Activated B cell treated with CpG ODN at 0.5 μM for 24 hours (primary cell): Measurements from ENCODE around the gene ADCY1. TPM values are rescaled to one million over a fixed set of nuclear protein-coding genes. Genes with fewer than 3 reads are reported as not detected.

Experiments
- ATAC-seq: fragments of 200-7000 bp; cut with Tn5 transposase; one replicate; pipeline ENCODE4 v1.10.0; 2021; ENCODE audit warnings: low read depth, mild to moderate bottlenecking, moderate library complexity
- CTCF ChIA-PET: fragments of 350-600 bp; sonication (Branson Sonifier 250); formaldehyde crosslinking; loops from one replicate; lab custom pipeline; 2021; ENCODE audit warnings: antibody characterized with exemption; lab: Charles Lee
- POLR2A ChIA-PET: fragments of 350-600 bp; sonication (Branson Sonifier 250); formaldehyde crosslinking; loops from one replicate; lab custom pipeline; 2021; ENCODE audit warnings: antibody characterized with exemption; lab: Charles Lee
- DNase-seq: peaks from one replicate; pipeline ENCODE4 v3.0.0; 2022
- H3K27ac Mint-ChIP-seq: one replicate; pipeline ENCODE4 v1.8.0; 2020; ENCODE audit warnings: mixed read lengths
- H3K27me3 Mint-ChIP-seq: one replicate; pipeline ENCODE4 v1.8.0; 2021; ENCODE audit warnings: mixed read lengths
- H3K36me3 Mint-ChIP-seq: one replicate; pipeline ENCODE4 v1.8.0; 2021; ENCODE audit warnings: low read depth, mixed read lengths
- H3K4me1 Mint-ChIP-seq: one replicate; pipeline ENCODE4 v1.8.0; 2021; ENCODE audit warnings: mixed read lengths
- H3K4me3 Mint-ChIP-seq: one replicate; pipeline ENCODE4 v1.8.0; 2020; ENCODE audit warnings: mild to moderate bottlenecking, mixed read lengths
- H3K9me3 Mint-ChIP-seq: one replicate; pipeline ENCODE4 v1.8.0; 2020; ENCODE audit warnings: mixed read lengths
- CTCF ChIP-seq: fragments of 200-600 bp; IDR thresholded peaks from one replicate; pipeline ENCODE4 v1.8.0; 2022; ENCODE audit warnings: antibody characterized with exemption, mild to moderate bottlenecking
- intact Hi-C: fragments of 100-400 bp; cut with micrococcal nuclease; formaldehyde crosslinking; loops from one replicate; pipeline ENCODE4 v1.15.1; 2024
- total RNA-seq: library from RNA; stranded (reverse); gene quantifications from 2 replicates; pipeline ENCODE4 v1.2.3, GENCODE V29; 2022

Gene ADCY1
- total RNA-seq, 1 donor from 2014 or later = not detected

GRCh38 chr7:45598886-45599520, 24.8 kb downstream of the ADCY1 start:
- Mint-ChIP-seq H3K9me3 (no peaks in the 10 kb centered on the region), H3K4me1 (no peaks in the 10 kb centered on the region), H3K27me3 (peaks cover 7% of the 10 kb centered on the region), H3K4me3 (no peak overlapping the region), H3K36me3 (no peaks in the 10 kb centered on the region), H3K27ac (no peak overlapping the region)
- ATAC-seq (no peak), DNase-seq (no peak)
- intact Hi-C loops = no loop called here
- POLR2A ChIA-PET = no interaction called here
- TF ChIP-seq CTCF = no peak
- CTCF ChIA-PET = no interaction called here

- CTCF ChIA-PET = no interaction called here
- peaks cover 7% of the 10 kb centered on the region for H3K27me3 Mint-ChIP-seq
Observed at GRCh38 chr7:45599851-45600706, 25.9 kb downstream of the ADCY1 start.

GRCh38 chr7:45601094-45601493, 26.9 kb downstream of the ADCY1 start:
- H3K36me3 Mint-ChIP-seq = no peaks in the 10 kb centered on the region
- ATAC-seq (no peak), DNase-seq (no peak)
- H3K9me3 Mint-ChIP-seq = no peaks in the 10 kb centered on the region
- H3K27me3 Mint-ChIP-seq = peaks cover 8% of the 10 kb centered on the region
- intact Hi-C loops = no loop called here
- ChIA-PET CTCF (no interaction called here), POLR2A (no interaction called here)
- H3K4me1 Mint-ChIP-seq = no peaks in the 10 kb centered on the region
- no peak overlapping the region for H3K4me3 Mint-ChIP-seq
- no peak overlapping the region for H3K27ac Mint-ChIP-seq
- no peak for TF ChIP-seq CTCF

More at GRCh38 chr7:45599851-45600706, 25.9 kb downstream of the ADCY1 start:
- no peaks in the 10 kb centered on the region for H3K4me1 Mint-ChIP-seq
- no peak for DNase-seq
- intact Hi-C loops = no loop called here
- TF ChIP-seq CTCF = no peak
- no peaks in the 10 kb centered on the region for H3K36me3 Mint-ChIP-seq
- H3K9me3 Mint-ChIP-seq = no peaks in the 10 kb centered on the region
- no peak overlapping the region for H3K27ac Mint-ChIP-seq
- POLR2A ChIA-PET = no interaction called here
- no peak overlapping the region for H3K4me3 Mint-ChIP-seq
- no peak for ATAC-seq

- H3K9me3 Mint-ChIP-seq = no peaks in the 10 kb centered on the region
- CTCF ChIA-PET = no interaction called here
- no peak for TF ChIP-seq CTCF
Observed at GRCh38 chr7:45601816-45602540, 27.8 kb downstream of the ADCY1 start.

GRCh38 chr7:45606050-45606449, 31.9 kb downstream of the ADCY1 start:
- DNase-seq = no peak
- Mint-ChIP-seq H3K36me3 (no peaks in the 10 kb centered on the region), H3K4me1 (no peaks in the 10 kb centered on the region), H3K4me3 (no peak overlapping the region), H3K9me3 (peaks cover 2% of the 10 kb centered on the region), H3K27ac (no peak overlapping the region), H3K27me3 (peaks cover 14% of the 10 kb centered on the region)
- ChIA-PET POLR2A (no interaction called here), CTCF (no interaction called here)
- TF ChIP-seq CTCF = no peak
- intact Hi-C loops = no loop called here
- ATAC-seq = no peak

More at GRCh38 chr7:45601816-45602540, 27.8 kb downstream of the ADCY1 start:
- ATAC-seq = no peak
- Mint-ChIP-seq H3K27me3 (peaks cover 5% of the 10 kb centered on the region), H3K4me3 (no peak overlapping the region), H3K4me1 (no peaks in the 10 kb centered on the region), H3K36me3 (no peaks in the 10 kb centered on the region), H3K27ac (no peak overlapping the region)
- DNase-seq = no peak
- intact Hi-C loops = no loop called here
- POLR2A ChIA-PET = no interaction called here
